Liver (tissue), 9 donors: ENCODE data around the gene IYD. TPM values are rescaled to one million over a fixed set of nuclear protein-coding genes. Genes with fewer than 3 reads are reported as not detected.

ENCODE experiments used
- DNase-seq: peaks from one replicate; pipeline ENCODE4 v3.0.0-alpha.2; 2017; ENCODE audit warnings: low spot score
- H3K27ac ChIP-seq, 2 donors: one replicate each; pipeline ENCODE4 v1.7.0; 2013; ENCODE audit warnings: inconsistent platforms in 2 of 2, low read length in 2 of 2, control low read depth in 1 of 2, low read depth in 1 of 2, mild to moderate bottlenecking in 1 of 2
- H3K27me3 ChIP-seq, 4 donors: one replicate each; pipeline versions ENCODE4 v1.6.1 to v1.7.0; 2013; ENCODE audit warnings: low read length in 3 of 4, inconsistent platforms in 1 of 4, mild to moderate bottlenecking in 1 of 4, moderate library complexity in 1 of 4; ENCODE audit not compliant: control insufficient read depth in 4 of 4, insufficient read depth in 4 of 4
- H3K36me3 ChIP-seq, 4 donors: one replicate each; pipeline versions ENCODE4 v1.6.1 to v1.7.0; 2013; ENCODE audit warnings: low read length in 3 of 4, mild to moderate bottlenecking in 3 of 4, low read depth in 1 of 4, moderate library complexity in 1 of 4; ENCODE audit not compliant: control insufficient read depth in 4 of 4, insufficient read depth in 3 of 4
- H3K4me1 ChIP-seq, 4 donors: one replicate each; pipeline versions ENCODE4 v1.6.1 to v1.7.0; 2013; ENCODE audit warnings: low read length in 3 of 4, mild to moderate bottlenecking in 3 of 4, moderate library complexity in 1 of 4; ENCODE audit not compliant: control insufficient read depth in 4 of 4, insufficient read depth in 4 of 4
- H3K4me3 ChIP-seq, 3 donors: one replicate each; pipeline versions ENCODE4 v1.6.1 to v1.7.0; 2013; ENCODE audit warnings: low read length in 3 of 3, control low read depth in 1 of 3, low read depth in 1 of 3, mild to moderate bottlenecking in 1 of 3
- H3K9ac ChIP-seq, 2 donors: one replicate each; pipeline ENCODE4 v1.7.0; 2013; ENCODE audit warnings: low read length in 2 of 2, mild to moderate bottlenecking in 2 of 2, moderate library complexity in 2 of 2, control low read depth in 1 of 2, low read depth in 1 of 2
- H3K9me3 ChIP-seq, 4 donors: one replicate each; pipeline versions ENCODE4 v1.6.1 to v1.7.0; 2013; ENCODE audit warnings: low read length in 3 of 4; ENCODE audit not compliant: control insufficient read depth in 4 of 4
- EGR1 ChIP-seq, 2 donors: IDR thresholded peaks; 2 replicates each; pipeline ENCODE4 v1.6.1; 2016 to 2018; ENCODE audit warnings: antibody characterized with exemption in 2 of 2, low read depth in 2 of 2
- FOXA1 ChIP-seq: IDR thresholded peaks from 2 replicates; pipeline ENCODE4 v1.6.1; 2016; ENCODE audit warnings: antibody characterized with exemption
- HNF4A ChIP-seq, 2 donors: conservative IDR thresholded peaks; 2 replicates each; pipeline ENCODE4 v1.6.1; 2016; ENCODE audit warnings: antibody characterized with exemption in 2 of 2, mild to moderate bottlenecking in 2 of 2
- HNF4G ChIP-seq: IDR thresholded peaks from 2 replicates; pipeline ENCODE4 v1.6.1; 2016; ENCODE audit warnings: antibody characterized with exemption
- JUND ChIP-seq, 2 donors: IDR thresholded peaks; 2 replicates each; pipeline ENCODE4 v1.6.1; 2016; ENCODE audit warnings: antibody characterized with exemption in 2 of 2
- MAX ChIP-seq: IDR thresholded peaks from 2 replicates; pipeline ENCODE4 v1.6.1; 2016; ENCODE audit warnings: antibody characterized with exemption
- NR2F2 ChIP-seq: IDR thresholded peaks from 2 replicates; pipeline ENCODE4 v1.6.1; 2016; ENCODE audit warnings: antibody characterized with exemption
- REST ChIP-seq: IDR thresholded peaks from 2 replicates; pipeline ENCODE4 v1.6.1; 2016; ENCODE audit warnings: antibody characterized with exemption, mild to moderate bottlenecking
- SP1 ChIP-seq: IDR thresholded peaks from 2 replicates; pipeline ENCODE4 v1.6.1; 2018; ENCODE audit warnings: antibody characterized with exemption, mild to moderate bottlenecking
- TAF1 ChIP-seq: conservative IDR thresholded peaks from 2 replicates; pipeline ENCODE4 v1.6.1; 2016; ENCODE audit warnings: antibody characterized with exemption, mild to moderate bottlenecking
- YY1 ChIP-seq: IDR thresholded peaks from 2 replicates; pipeline ENCODE4 v1.6.1; 2016; ENCODE audit warnings: antibody characterized with exemption, mild to moderate bottlenecking
- WGBS: extraction: QIAGEN DNeasy Blood & Tissue Kit; methylation state at CpG from one replicate; pipeline ENCODE4 v1.1.7; 2013; 5-methylcytosine and 5-hydroxymethylcytosine counted together
- polyA plus RNA-seq, 2 donors: library from polyadenylated mRNA; stranded (reverse) in 1 of 2; unstranded in 1 of 2; fragments of 200-250 nt in 1 of 2; fragments of >200 nt in 1 of 2; fragmentation: Nextera tagmentation in 1 of 2; extraction: Ambion mirVana in 1 of 2; gene quantifications; one replicate each; pipeline versions ENCODE4 v1.2.1 to v1.2.3, GENCODE V29; 2013 to 2015
- total RNA-seq, 2 donors: library from RNA; depleted of rRNA; stranded (reverse); fragments of >200 nt; gene quantifications; one replicate each; pipeline ENCODE4 v1.2.3, GENCODE V29; 2014
- TF ChIP-seq, protein P1 (sequence below): IDR thresholded peaks from 2 replicates; pipeline ENCODE4 v1.6.1; 2016; ENCODE audit warnings: antibody characterized with exemption
- donor health status: healthy.
- donor health status: healthy.
- donor health status: healthy.
- donor health status: healthy.
- donor health status: healthy.

Gene IYD
- total and polyA plus RNA-seq, 4 donors, result 1.6 to 6.2 (median 2.6) TPM

GRCh38 chr6:150403458-150404246, 34.8 kb downstream of the IYD start:
- DNase-seq, result no peak
- H3K27me3 ChIP-seq, result no peaks in the 10 kb centered on the region
- H3K9me3 ChIP-seq, result no peaks in the 10 kb centered on the region
- peak; percentile 14 for TF ChIP-seq YY1
- TF ChIP-seq SP1, result no peak
- TF ChIP-seq TAF1, result no peak
- TF ChIP-seq JUND (IDR thresholded peaks at IDR 0.05), result no peak
- no peak for TF ChIP-seq MAX
- TF ChIP-seq NR2F2, result peak; percentile 49
- TF ChIP-seq HNF4G, result no peak
- no peak overlapping the region for H3K4me3 ChIP-seq
- H3K36me3 ChIP-seq, result peaks cover 0 to 6% (median 0%) of the 10 kb centered on the region in 4 donors
- 57% methylated on average over 5 of the region's 5 CpGs for WGBS
- H3K4me1 ChIP-seq, result no peaks in the 10 kb centered on the region
- H3K9ac ChIP-seq, result no peak overlapping the region
- no peak overlapping the region for H3K27ac ChIP-seq

DNA sequence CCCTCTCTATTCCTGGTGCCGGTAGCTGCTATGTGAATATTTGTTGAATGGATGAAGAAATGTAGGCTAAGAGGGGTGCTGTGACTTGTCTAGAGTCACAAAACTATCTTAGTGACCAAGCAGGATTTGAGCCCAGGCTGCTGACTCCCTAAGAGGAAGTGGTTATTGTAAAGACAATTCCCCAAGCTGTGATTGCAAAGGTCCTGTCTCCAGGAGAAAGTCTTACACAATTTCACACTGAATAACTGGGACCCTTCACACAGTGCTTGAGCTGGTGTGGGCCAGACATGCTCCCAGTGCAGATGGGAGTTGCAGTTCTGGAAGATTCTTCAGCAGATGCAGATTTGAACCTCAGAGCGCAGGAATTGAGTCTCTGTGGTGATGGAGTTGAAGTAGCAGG, 38.1 kb downstream of the IYD start:
- DNase-seq, result no peak
- H3K9ac ChIP-seq, result no peak overlapping the region
- H3K27ac ChIP-seq, result no peak overlapping the region
- no peak for TF ChIP-seq FOXA1
- TF ChIP-seq SP1, result no peak
- TF ChIP-seq, protein P1, sequence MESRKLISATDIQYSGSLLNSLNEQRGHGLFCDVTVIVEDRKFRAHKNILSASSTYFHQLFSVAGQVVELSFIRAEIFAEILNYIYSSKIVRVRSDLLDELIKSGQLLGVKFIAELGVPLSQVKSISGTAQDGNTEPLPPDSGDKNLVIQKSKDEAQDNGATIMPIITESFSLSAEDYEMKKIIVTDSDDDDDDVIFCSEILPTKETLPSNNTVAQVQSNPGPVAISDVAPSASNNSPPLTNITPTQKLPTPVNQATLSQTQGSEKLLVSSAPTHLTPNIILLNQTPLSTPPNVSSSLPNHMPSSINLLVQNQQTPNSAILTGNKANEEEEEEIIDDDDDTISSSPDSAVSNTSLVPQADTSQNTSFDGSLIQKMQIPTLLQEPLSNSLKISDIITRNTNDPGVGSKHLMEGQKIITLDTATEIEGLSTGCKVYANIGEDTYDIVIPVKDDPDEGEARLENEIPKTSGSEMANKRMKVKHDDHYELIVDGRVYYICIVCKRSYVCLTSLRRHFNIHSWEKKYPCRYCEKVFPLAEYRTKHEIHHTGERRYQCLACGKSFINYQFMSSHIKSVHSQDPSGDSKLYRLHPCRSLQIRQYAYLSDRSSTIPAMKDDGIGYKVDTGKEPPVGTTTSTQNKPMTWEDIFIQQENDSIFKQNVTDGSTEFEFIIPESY, result no peak
- no peak for TF ChIP-seq MAX
- no peak for TF ChIP-seq HNF4G
- no peak for TF ChIP-seq HNF4A (conservative IDR thresholded peaks at IDR 0.05)
- no peak for TF ChIP-seq TAF1
- no peak for TF ChIP-seq NR2F2
- TF ChIP-seq EGR1 (IDR thresholded peaks at IDR 0.05; ENCODE audit: low read depth in 2 of 2), result no peak
- no peak for TF ChIP-seq REST
- TF ChIP-seq YY1, result no peak
- TF ChIP-seq JUND (IDR thresholded peaks at IDR 0.05), result no peak
- H3K36me3 ChIP-seq, result no peaks in the 10 kb centered on the region
- 45% methylated on average over 2 of the region's 2 CpGs for WGBS
- H3K4me1 ChIP-seq, result peaks cover 3 to 21% (median 13%) of the 10 kb centered on the region in 4 donors
- H3K4me3 ChIP-seq, result no peak overlapping the region
- no peaks in the 10 kb centered on the region for H3K27me3 ChIP-seq
- H3K9me3 ChIP-seq, result no peaks in the 10 kb centered on the region
